Esophagus squamous epithelium (tissue), 4 donors: ENCODE data around the gene CRYZL1.

Experiments
- CTCF ChIP-seq, 6 experiments: fragments of 450-650 bp in 4 of 6; fragments of 200-600 bp in 2 of 6; sonication (generic) in 2 of 6; IDR thresholded peaks; one replicate each; pipeline ENCODE4 v1.5.1; 2016 to 2019; ENCODE audit warnings: antibody characterized with exemption in 6 of 6, mild to moderate bottlenecking in 4 of 6, moderate library complexity in 4 of 6
- POLR2A ChIP-seq, 4 donors: fragments of 450-650 bp; IDR thresholded peaks; one replicate each; pipeline ENCODE4 v1.6.1; 2017; ENCODE audit warnings: antibody characterized with exemption in 4 of 4, mild to moderate bottlenecking in 4 of 4, moderate library complexity in 3 of 4

- TF ChIP-seq CTCF (IDR thresholded peaks at IDR 0.05) (no peak), POLR2A (IDR thresholded peaks at IDR 0.05) (no peak)
Measured at GRCh38 chr21:33561373-33561772, 80.2 kb downstream of the CRYZL1 start.
